GM18499 (cell line): ENCODE results near the gene CLK2.
A peak's percentile ranks its signal among the peaks of the same experiment; 100 is the strongest.
"Not testable (repeated sequence)": the region's sequence is repeated elsewhere in the genome, so short reads cannot be mapped to it uniquely, and the experiment has no call there.

Source experiments
- ATAC-seq: cut with Tn5 transposase; IDR thresholded peaks from one replicate; pipeline ENCODE4 v1.9.1; 2021; ENCODE audit warnings: moderate number of reproducible peaks; ENCODE audit not compliant: insufficient read depth, unreplicated experiment

The CLK2 gene

DNA sequence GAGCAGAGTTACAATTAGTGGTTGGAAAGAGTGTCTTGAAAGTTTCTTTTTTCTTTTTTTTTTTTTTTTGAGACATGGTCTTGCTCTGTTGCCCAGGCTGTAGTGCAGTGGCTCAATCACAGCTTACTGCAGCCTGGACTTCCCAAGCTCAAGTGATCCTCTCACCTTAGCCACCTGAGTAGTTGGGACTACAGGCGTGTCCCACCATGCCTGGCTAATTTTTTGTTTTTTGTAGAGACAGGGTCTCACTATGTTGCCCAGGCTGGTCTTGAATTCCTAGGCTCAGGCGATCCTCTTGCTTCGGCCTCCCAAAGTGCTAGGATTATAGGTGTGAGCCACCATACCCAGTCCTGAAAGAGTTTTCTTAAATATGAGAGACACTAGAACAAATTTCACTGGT is 26.5 kb downstream of the CLK2 start:
- ATAC-seq: not testable (repeated sequence)

DNA sequence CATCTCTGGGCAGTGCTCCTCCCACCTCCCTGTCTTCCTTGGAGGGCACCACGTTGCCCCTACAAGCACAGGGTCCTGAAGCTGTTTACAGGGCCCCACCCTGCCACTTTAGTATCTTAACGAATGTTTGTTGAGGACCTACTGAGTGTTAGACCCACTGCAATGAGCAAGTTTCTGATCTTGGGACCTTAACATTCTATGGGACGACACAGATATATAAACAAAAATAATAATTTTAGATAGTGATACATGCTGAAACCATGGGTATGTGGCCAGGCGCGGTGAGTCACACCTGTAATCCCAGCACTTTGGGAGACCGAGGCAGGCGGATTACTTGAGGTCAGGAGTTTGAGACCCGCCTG is 28.2 kb downstream of the CLK2 start:
- ATAC-seq: no peak

DNA sequence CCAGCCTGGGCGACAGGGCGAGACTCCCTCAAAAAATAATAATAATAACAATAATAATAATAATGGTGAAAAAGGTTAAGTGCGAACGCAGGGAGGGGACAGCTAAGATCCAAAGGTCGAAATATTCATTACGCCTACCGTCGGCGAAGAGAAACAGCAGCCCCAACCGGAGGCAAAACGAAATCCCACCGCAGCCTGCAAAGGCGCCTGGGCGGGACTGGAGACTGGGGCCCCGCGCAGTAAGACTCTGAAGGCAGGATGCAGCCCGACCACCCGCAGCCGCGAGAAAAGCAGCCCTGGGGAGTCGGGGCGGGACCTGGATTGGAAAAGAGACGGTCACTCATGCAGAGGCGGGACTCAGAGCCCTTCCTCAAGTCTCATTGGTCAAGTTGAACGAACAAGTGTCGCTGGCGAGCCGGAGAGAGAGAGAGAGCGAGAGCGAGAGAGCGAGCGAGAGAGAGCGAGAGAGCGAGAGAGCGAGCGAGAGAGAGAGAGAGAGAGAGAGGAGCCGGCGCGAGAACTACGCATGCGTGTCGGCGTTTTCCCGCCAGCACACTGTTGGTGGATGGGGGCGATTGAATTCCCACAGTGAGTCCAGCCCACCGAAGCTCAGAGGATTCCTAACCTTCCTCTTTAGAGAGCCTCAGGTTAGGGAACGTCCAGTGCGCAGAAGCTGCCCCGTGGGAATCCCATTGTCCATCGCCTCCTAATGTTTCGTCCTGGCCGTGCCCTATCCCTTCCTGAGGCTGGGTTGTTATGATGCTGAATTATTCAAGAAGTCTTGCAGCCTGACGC is 28.7 kb downstream of the CLK2 start:
- ATAC-seq: peak; percentile 60

DNA sequence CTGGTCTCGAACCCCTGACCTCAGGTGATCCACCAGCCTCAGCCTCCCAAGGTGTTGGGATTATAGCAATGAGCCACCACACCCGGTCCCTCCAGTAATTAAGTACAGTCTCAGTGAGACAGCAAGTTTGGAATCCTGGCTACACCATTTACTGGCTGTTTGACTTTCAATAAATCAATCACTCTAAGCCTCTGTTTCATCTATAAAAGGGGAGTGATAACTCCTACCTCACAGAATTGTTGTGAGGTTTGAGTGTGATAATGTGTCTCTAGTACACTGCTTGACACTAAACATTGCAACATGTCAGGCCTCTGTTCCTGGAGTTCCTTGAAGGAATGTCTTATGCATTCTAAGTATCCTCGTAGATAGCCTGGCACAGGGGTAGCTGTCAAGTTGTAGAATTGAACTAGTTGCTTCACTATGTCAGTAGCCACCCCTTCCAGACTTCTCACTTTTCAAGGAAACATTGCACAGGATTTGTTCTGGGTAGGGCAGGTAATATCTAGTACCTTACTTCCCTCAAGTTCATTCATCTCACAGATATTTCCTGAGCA is 30.4 kb downstream of the CLK2 start:
- ATAC-seq: no peak

DNA sequence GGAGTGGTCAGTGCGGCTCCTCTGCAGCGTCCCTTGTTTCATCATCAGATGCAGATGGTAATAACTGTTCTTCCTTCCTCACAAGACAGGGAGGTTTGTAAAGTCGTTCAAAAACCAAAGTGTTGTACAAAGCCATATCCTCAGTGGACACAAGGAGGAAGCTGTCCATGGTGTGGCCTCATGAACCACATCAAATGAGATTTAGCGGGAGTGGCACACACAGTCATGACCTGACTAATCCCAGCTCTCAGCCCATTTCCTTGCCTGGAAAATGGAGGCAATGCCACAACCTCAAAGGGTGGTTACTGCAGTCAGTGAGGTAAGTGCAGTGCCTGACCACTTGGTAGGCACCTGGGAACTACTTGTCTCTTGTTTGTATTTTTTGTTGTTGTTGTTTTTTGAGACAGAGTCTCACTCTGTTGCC is 31.5 kb downstream of the CLK2 start:
- no peak for ATAC-seq

DNA sequence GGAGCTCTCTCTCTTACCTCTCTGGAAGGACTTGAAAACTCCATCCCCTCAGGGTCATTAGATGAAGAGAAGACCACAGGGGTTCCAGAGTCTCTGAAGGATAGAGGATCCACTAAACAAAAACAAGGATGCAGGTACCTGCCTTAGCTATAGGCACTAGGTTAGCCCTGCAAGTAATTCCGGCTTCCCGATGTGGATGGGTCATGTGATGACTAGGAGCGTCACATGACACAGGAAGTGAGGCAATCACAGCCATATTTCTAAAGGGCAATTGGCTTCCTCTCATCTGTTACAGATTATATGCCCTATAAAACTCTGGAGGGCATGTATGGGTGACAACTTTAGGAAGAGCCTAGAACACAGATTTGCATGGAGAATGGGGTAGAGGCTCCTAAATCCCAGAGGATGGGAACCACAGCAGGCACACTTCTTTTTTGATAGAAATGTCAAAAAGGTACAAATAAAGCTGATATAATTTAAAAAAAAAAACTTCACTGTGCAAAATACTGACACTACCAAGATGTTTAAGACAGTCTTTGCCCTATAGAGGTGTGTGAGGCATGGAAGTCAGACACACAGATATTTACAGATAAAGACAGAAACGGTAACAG is 32.1 kb downstream of the CLK2 start:
- no peak for ATAC-seq

DNA sequence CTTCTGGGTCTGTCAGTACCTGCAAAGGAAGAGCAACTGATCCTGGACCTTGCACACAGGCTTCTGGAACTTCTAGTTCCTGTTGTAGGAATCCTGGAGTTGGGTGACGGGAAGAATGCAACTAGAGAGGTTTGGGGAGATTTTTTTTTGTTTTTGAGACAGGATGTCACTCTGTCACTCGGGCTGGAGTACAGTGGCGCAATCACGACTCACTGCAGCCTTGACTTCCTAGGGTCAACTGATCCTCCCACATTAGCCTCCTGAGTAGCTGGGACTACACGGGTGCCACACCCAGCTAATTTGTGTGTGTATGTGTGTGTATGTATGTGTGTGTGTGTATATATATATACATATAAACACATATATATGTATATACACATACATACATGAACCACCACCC is 36.9 kb downstream of the CLK2 start:
- ATAC-seq: no peak

DNA sequence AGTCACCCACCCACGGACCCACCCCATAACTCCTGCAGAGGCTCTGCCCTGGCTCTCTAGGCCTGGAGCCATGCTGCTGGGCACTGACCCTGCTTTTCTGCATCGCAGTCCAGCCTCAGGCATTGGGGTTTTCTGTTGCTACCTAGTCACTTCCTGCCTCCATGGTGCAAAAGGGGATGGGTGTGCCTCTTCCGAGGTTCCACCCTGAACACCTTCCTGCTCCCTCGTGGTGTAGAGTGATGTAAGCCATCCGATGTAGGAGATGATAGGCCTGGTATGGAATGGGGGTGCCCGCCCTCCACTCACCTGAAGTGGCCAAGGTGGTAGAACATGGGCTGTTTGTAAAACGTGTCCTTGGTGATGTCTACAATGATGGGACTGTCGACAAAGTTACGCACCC is 37.9 kb downstream of the CLK2 start:
- not testable (repeated sequence) for ATAC-seq

DNA sequence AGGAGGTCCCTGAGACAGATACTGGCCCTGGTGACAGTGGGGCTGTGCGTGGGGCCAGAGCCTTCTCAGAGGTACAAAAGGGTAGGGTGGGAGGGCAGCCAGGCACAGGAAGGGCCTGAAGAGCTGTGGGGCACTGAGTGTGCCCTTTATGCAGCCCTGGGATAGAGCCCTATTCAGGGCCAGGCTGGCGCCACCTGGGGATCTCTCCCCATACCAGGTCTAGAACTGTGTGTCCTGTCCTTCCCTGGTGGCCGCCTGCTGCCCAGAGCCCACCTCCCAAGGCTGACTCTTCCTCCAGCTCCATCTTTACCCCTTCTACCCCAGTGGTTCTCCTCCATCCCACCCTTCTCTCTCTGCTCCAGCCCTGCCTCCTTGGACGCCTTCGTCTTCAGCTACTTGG is 39.8 kb downstream of the CLK2 start:
- not testable (repeated sequence) for ATAC-seq

DNA sequence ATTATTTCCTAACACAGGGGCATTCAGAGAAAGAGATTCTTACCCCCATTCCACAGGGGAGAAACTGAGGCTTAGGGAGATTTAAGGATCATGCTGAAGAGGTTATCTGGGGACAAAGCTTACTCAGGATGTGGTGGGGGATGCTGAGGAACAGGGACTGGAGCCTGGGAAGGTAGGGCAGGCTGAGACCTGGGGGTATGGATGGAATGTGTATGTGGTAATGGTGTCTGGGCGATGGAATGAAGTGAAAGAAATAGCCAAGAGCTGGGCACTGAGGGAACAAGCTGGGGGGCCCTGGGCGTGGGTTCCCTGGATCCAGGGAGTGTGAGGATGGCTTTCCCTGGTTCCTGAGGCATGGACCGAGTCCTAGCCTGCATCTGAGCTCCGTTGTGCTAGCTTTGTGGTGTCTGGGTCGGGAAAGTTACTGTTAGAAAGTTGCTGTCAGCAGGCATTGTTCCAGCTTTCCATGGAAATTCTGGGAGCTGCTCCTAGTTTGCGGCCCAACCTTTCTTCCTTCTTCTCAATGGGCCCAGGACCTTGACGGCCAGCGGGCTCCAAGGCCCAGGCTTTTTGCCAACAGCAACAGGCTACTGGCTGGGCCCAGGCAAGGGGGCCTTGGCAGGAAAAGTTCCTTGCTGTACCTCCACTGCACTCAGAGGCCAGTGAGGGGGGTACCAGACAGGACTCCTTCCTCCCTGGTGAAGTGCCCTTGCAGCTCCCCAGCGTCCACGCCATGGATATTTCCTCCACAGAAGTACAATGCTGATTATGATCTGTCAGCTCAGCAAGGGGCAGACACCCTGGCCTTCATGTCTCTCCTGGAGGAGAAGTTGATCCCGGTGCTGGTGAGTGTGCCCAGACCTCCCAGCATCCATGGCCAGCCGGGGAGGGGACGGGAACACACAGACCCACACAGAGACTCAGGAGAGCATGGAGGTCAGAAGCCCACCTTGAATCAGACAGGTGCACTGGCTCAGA is 41.0 kb downstream of the CLK2 start:
- ATAC-seq: not testable (repeated sequence)

DNA sequence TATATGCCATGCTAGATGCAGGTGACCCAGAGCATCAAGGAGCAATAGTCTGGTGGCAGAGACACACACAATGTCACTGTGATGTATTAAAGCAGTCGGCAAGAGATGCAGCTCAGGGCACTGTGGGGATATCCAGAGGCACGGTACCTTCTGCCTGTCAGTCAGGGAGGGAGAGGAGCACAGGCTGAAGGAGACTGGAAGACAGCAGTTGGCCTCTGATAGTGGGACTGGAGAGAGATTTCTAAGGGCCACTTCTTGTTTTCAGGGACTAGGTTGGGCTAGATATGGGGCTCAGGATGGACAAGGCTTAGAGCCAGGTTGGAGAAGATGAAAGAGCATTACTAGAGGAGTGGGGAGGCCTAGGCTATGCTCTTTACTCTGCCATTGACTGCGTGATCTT is 42.0 kb downstream of the CLK2 start:
- ATAC-seq: not testable (repeated sequence)

DNA sequence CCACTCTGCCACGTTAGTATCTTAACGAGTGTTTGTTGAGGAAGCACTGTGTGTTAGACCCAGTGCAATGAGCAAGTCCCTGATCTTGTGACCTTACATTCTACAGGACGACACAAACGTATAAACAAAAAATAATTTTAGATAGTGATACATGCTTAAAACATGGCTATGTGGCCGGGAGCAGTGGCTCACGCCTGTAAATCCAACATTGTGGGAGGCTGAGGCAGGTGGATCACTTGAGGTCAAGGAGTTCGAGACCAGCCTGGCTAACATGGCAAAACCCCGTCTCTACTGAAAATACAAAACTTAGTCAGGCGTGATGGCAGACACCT is 45.2 kb downstream of the CLK2 start:
- ATAC-seq: no peak

DNA sequence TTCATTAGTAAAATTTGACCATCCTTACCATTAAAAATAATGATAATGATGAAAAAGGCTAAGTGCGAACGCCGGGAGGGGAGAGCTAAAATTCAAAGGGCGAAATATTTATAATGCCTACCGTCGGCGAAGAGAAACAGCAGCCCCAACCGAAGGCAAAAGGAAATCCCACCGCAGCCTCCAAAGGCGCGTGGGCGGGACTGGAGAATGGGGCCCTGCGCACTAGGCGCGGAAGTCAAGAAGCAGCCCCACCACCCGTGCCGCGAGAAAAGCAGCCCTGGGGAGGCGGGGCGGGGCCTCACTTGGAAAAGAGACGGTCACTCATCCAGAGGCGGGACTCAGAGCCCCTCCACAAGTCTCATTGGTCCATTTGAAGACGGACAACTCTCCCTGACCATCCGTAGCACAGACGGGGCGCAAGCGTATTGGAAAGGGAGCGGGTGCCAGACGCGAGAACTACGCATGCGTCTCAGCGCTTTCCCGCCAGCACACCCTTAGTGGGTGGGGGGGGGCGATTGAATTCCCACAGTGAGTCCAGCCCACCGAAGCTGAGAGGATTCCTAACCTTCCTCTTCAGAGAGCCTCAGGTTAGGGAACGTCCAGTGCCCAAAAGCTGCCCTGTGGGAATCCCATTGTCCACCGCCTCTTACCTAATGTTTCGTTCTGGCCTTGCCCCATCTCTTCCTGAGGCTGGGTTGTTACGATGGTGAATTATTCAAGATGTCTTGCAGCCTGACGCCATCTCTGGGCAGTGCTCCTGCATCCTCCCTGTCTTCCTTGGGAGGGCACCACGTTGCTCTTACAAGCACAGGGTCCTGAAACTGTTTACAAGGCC is 45.8 kb downstream of the CLK2 start:
- peak; percentile 85 for ATAC-seq

DNA sequence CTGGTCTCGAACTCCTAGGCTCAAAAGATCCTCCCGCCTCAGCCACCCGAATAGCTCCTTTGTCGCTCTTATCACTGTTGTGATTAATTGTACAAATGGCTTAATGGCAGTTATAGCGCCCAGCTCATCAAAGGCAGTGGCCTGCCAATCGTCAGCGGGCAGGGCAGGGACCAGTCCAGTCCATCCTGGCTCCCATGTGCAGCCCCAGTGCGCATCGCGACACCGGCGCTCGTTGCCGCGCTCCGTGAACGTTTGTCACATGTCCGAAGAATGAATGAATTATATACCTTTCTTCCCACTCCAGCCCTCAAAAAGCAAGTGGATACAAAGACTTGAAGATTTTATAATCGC is 46.4 kb downstream of the CLK2 start:
- ATAC-seq: no peak

DNA sequence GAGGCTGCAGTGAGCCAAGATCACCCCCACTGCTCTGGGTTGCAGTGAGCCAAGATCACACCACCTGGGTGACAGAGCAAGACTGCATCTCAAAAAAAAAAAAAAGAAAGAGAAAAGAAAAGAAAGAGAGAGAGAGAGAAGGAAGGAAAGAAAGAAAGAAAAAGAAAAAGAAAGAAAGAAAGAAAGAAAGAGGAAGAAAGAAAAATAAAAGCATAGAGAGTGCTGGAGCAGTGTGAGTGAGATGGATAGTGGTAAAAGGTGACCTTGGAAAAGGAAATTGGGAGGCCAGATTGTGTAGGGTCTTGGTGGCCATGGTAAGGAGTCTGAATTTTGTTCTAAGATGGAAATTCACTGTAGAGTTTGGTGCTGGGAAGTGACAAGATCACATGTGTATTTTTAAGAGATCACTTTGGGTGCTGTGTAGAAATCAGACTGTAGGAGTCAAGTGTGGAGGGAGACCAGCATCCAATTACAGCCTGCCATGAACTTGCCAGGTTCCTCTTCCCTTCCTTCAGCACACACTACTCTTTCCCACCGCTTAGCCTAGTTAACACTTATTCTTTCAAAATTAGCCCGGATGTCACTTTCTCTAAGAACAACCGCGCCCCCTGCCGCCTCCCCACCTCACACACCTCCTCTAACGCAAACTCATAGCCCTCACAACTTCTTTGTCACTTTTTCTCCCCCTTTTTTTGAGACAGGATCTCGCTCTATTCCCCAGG is 47.0 kb downstream of the CLK2 start:
- ATAC-seq: no peak

DNA sequence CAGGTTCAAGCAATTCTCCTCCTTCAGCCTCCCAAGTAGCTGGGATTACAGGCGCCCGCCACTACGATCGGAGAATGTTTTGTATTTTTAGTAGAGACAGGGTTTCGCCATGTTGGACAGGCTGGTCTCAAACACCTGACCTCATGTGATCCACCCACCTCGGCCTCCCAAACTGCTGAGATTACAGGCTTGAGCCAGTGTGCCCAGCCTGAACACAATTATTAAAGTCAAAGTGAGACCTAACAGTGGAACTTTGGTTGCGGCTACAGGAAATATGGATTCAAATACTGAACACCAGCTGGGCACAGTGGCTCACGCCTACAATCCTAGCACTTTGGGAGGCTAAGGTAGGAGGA is 47.9 kb downstream of the CLK2 start:
- ATAC-seq: not testable (repeated sequence)

DNA sequence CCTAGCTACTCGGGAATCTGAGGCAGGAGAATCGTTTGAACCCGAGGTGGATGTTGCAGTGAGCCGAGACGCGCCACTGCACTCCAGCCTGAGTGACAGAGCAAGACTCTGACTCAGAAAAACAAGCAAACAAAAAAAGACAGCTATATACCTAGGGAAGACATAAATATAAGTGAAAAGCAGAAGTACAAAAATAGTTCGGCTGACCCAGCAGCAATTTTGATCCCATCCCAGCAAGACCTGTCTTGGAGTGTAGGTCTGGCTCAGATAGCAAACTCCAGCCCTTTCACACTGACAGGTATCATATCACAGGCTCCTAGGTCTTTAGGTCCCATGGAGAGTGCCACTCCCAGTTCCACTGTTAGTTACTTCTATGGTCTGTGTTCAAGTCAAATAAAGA is 50.3 kb downstream of the CLK2 start:
- ATAC-seq: no peak

DNA sequence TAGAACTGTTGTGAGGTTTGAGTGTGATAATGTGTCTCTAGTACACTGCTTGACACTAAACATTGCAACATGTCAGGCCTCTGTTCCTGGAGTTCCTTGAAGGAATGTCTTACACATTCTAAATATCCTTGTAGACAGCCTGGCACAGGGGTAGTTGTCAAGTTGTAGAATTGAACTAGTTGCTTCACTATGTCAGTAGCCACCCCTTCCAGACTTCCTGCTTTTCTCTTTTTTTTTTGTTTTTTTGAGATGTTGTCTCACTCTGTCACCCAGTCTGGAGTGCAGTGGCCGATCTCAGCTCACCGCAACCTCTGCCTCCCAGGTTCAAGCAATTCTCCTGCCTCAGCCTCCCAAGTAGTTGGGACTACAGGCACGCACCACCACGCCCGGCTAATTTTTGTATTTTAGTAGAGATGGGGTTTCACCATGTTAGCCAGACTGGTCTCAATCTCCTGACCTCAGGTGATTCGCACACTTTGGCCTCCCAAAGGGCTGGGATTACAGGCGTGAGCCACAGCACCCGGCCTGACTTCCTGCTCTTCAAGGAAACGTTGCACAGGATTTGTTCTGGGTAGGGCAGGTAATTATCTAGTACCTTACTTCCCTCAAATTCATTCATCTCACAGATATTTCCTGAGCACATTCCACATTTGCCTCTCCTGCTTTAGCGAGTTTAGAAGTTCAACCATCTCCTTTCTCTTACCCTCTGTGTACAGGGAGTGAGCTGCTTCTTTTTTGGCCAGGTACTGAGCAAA is 52.9 kb downstream of the CLK2 start:
- ATAC-seq: not testable (repeated sequence)

DNA sequence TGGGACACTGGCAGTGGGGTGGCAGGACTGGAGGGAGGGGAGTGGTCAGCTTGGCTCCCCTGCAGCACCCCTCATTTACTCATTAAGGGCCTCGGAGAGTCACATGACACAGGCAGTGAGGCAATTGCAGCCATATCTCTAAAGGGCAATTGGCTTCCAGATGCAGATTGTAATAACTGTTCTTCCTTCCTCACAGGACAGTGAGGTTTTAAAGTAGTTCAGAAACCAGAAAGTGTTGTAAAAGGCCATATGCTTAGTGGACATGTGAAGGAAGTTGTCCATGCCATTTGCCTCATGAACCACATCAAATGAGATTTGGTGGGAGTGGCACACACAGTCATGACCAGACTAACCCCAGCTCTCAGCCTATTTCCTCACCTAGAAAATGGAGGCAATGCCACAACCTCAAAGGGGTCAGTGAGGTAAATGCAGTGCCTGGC is 53.7 kb downstream of the CLK2 start:
- no peak for ATAC-seq
